Kasumi-1 (cell line): ENCODE data around the gene SCAMP2.
"Not testable (repeated sequence)": the region's sequence is repeated elsewhere in the genome, so short reads cannot be mapped to it uniquely, and the experiment has no call there.

Experiments used
- DNase-seq, 2 experiments: peaks; one replicate each; lab custom pipeline; 2025; lab: John Stamatoyannopoulos, UW

The SCAMP2 gene

DNA sequence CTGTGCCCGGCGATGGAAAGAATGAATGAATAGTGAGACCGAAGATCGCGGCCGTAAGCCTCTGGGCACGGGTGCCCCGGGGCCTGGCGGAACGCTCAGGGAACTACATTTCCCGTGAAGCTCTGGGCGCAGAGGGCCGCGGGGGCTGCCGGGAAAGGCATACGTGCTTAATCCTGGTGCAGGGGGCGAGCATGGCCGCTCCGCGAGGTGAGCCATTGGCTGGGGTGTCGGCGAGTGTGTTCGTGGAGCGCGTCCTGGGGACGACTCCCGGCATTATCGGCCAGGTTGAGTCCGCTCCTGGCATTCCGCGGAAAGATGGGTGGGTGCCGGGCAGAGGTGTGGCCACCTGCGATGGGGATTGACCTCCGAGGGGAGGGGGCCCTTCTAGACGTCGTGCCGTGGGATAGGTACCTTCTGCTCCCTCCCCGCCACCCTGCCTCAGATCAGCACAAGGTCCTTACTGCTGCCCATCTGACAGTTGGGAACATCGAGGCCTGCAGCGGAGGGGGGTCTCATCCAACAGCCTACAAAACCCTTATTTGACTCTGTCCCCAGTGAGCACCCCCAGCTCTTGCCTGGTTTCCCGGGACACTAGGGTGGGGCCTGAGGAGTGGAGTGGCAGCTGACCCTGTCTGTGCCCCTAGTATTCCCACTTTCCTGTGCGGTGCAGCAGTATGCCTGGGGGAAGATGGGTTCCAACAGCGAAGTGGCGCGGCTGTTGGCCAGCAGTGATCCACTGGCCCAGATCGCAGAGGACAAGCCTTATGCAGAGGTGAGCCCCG, 16.9 kb upstream of the SCAMP2 start, which contains the start of gene MPI:
MPI (plus strand) TSS at position 160 of the 782 bp plus-strand sequence; CDS start at position 192, 32 bp downstream.
- DNase-seq = peak; percentile 72 to 77

GRCh38 chr15:74889390-74889882, 16.3 kb upstream of the SCAMP2 start:
- DNase-seq = peak; percentile 52 to 53

- DNase-seq = no peak
Observed at GRCh38 chr15:74888716-74889115, 15.6 kb upstream of the SCAMP2 start.

GRCh38 chr15:74887537-74888193, 14.5 kb upstream of the SCAMP2 start:
- DNase-seq = not testable (repeated sequence)

GRCh38 chr15:74885461-74885860, 12.3 kb upstream of the SCAMP2 start:
- DNase-seq = no peak

GRCh38 chr15:74884428-74885223, 11.5 kb upstream of the SCAMP2 start:
- no peak for DNase-seq

- DNase-seq = no peak
Observed at GRCh38 chr15:74882528-74882927, 9.4 kb upstream of the SCAMP2 start.

DNA sequence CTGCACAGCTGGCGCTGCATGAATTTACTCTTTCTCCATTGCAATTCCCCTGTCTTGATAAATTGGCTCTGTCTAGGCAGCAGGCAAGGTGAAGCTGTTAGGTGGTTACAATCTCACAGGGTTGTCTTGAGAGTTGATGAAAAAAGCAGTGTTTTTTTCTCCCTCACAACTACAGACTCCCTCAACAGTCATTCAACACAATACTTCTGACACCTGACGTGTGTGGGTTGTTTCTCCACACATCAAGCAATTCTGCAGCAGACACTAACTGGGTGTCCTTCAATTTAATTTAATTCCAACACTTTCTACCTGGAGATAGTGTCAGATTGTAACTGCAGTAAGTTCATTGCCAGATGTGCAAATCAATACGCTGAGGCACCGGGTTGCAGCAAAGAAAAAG, 5.1 kb upstream of the SCAMP2 start:
- DNase-seq = no peak

DNA sequence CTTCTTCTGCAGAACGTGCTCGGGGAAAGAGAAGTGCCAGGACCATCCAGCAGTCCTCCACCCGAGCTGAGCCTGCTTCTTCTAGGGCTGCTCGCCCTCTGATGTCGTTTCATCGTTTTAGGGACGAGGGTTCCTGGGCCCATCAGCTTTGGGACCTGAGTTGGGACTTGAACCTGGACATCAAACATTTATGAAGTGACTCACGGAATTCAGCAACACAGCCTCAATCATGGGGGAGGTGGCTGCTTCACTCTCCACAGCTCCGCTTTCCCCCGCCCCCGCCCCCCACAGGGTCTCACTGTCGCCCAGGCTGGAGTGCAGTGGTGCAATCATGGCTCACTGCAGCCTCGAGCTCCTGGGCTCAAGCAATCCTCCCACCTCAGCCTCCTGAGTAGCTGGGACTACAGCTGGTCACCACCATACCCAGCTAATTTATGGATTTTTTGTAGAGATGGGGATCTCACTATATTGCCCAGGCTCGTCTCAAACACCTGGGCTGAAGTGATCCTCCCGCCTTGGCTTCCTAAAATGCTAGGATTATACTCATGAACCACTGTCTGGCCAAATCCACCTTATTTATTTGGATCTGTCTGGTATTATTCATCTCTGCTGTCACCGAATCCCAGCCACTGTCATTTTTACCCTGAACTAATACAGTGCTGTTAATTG, 725 bp upstream of the SCAMP2 start:
- DNase-seq = peak; percentile 46 to 53

GRCh38 chr15:74872702-74873035, 496 bp downstream of the SCAMP2 start:
- DNase-seq = no peak

DNA sequence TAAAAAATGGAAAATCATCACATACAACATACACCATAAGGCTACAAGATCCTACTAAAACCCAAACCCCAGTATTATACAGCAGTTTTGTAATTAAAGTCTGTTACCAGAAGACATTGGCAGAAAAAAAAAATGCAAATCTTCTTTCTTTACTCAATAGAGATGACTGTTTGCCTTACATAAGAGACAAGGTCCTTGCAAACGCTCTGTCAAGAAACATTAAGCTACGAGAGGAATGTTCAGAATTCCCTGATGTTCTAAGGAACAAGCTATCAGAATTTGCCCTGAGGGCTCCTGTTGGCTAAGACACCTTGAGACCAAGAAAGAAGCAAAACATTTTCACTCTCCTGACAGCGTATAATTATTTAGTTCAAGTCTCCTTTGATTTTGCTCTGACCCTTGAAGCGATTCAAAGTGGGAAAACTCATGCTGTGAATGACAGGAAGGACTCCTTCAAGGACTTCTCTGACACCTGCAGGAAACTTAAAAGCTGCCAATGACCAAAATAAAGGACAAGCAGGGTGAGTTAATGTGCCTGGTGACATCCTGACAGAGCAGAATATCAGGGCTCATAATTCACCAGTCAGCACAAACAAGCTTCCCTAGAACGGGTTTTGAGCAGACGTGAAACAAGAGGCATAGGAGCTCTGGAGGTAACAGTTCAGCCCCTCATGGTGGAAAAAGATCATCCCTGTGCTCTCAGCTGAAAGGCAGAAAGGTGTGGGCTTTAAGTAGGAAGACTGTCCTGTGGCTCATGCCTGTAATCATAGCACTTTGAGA, 2.5 kb downstream of the SCAMP2 start:
- no peak for DNase-seq

DNA sequence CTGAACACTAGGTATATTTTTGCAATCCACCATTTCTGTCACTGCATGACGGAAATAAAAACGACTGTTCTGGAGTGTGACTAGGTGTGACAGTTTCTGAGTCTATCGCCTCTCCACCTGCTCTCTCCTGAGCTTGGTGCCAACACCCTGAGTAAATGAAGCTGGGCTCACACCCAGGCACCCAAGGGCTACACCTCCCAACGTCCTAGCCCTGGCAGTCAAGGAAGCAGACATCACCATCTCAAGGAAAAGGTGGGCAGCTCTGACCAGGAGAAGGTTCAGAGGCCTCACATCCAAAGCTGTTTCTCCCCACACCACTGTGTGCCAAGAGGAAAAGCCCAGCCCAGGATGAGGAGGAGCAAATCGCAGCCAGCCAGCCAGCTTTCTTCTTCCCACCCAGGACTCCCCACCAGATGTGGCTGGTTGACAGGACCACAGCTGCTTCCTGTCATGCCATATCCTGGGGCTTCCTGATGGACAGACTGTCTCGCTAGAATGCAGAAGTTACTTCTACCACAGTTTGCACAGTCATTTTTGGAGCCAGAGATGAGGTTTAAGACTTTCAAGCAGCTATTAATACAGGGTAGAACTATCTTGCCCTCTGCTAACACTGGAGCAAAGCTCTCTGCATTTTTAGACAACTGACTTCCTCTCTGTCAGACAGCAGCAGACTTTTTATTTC, 3.3 kb downstream of the SCAMP2 start:
- DNase-seq = peak; percentile 100

DNA sequence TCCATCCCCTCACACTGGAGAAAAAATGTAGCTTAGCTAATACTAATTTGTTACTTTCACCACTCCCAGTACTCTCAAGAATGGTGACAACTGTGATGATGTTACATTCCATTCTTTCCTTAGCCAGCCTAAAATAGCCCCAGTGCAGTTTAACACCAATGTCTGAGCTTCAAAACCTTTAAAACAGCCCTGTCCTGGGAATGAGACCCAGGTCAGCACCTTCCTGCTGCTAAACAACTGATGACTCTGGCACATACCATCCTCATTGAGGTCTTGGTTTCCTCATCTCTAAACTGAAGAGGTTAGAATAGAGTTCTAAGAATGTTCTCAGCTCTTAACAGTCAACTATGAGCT, 3.8 kb downstream of the SCAMP2 start:
- DNase-seq = no peak

DNA sequence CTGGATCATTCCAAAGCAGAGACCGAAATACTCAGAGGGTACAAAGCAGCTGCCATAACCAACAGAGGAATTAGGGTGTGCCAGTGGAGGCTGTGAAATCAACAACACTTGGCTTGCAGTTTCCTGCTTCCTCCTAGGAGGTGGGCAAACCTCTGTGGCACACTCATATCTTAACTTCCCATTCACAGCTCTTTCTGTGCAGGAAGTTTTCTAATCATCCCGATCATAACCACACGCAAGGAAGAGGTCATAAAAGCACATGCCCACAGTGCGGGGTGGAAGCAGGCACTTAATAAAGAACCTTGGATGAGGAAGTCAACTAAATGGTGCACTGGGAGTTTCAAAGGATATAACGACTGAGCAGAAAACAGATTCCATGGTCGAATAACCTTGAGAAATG, 5.1 kb downstream of the SCAMP2 start:
- peak; percentile 98 to 99 for DNase-seq

DNA sequence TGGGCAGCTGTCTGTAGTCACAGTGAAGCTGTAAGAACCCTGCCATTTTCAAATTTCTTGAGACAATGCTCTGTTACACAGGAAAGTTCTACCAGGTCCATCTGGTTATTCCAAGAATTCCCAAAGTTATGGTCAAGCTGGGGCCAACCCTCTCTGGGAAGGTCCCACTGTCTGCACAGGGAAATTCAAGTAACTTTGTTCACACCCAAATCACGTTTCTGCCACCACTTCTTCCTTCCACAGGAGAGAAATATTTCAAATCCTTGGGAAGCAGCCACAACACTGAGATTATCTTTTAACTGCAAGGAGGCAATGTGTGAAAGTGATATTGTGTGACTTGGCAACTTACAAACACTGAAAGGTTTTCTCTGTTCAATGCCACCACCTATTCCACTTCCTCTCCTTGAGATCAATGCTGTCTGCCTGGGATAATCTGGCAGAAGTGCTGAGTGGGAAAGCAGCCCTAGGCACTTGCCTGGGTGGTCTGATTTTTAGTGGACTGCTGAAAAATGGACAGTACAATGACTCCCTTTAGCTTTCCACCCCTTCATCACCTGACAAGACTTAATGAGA, 5.6 kb downstream of the SCAMP2 start:
- DNase-seq = peak in 1 of 2 experiments; percentile 39

DNA sequence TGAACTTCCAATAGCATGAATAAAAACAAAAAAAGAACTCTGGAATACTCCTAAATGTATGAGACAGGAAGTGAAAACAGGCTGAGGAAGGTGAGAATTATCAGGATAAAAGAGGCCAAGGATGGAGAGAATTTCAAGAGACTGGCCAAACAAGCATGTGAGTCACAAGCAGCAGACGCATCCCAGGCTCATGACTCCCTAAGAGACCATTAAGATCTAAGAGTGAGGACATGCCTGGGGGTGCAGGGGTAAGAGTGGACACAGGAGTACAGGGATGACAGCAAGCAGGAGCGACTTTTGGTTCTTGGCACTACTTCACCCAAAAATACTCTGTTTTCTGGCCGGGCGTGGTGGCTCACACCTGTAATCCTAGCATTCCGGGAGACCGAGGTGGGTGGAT, 7.1 kb downstream of the SCAMP2 start:
- no peak for DNase-seq

DNA sequence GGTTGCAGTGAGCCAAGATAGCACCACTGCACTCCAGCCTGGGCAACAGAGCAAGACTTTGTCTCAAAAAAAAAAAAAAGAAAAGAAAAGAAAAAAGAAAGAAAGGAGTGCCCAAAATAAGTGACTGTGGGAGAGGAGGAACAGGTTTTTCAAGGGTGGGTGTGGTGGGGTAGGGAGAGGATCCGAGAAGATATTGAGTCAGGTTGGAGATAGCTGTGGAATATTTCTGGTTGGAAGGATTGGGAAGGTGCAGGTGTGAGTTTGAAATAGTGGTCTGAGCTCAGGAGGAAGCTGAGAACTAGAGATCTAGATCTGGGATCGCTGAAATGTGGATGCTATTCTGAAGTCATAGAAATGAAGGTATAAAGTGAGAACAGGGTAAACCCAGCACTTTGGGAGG, 7.8 kb downstream of the SCAMP2 start:
- no peak for DNase-seq

DNA sequence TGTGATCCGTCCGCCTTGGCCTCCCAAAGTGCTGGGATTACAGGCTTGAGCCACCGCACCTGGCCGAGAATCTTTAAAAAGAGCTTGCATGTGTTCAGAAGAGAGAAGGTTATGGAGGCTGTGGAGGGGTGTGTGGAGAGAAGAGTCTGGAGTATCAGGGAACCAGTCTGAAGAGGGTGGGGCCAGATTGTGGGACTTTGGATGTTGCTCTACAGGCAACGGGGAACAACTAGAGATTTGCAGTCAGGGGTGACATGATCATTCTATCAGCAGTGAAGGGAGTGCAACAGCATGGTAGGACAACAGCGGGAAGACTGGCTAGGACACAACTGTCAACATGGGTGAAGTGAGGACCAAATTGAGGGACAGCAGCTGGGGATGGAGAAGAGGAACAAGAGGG, 8.9 kb downstream of the SCAMP2 start:
- no peak for DNase-seq

DNA sequence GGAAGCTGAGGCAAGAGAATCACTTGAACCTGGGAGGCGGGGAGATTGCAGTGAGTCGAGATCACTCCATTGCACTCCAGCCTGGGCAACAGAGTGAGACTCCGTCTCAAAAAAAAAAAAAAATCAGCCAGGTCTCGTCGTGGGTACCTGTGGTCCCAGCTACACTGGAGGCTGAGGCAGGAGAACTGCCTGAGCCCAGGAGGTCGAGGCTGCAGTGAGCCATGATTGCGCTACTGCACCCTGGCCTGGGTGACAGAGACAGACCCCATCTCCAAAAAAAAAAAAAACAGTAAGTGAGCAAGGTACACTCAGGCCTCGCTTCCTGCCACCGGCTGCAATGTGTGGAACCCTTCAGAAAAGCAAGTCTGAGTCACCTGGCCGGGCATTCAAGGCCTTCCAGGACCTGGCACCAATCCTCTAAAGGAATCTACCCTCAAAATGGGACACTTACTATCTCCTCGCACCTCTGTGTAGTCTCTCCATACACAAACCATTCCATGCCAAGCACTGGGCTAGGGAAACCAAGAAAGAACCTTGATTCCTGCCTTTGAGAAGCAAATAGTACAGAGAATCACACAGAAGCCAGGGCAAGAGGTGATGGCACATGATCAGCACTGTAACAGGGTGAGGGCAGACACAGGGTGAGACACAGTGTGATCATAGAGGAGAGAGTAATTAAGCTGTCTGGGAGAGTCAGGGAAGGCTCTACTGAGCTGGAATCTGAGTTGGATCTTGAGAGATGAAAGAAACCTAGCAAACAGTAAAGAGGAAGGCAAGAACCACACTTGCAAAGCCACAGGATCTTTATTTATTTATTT, 9.7 kb downstream of the SCAMP2 start:
- DNase-seq = no peak

GRCh38 chr15:74858369-74858740, 14.8 kb downstream of the SCAMP2 start:
- peak; percentile 15 to 16 for DNase-seq
